ENCODE data around the gene CFAP46.
"Not testable (repeated sequence)": the region's sequence is repeated elsewhere in the genome, so short reads cannot be mapped to it uniquely, and the experiment has no call there.

Gene CFAP46

DNA sequence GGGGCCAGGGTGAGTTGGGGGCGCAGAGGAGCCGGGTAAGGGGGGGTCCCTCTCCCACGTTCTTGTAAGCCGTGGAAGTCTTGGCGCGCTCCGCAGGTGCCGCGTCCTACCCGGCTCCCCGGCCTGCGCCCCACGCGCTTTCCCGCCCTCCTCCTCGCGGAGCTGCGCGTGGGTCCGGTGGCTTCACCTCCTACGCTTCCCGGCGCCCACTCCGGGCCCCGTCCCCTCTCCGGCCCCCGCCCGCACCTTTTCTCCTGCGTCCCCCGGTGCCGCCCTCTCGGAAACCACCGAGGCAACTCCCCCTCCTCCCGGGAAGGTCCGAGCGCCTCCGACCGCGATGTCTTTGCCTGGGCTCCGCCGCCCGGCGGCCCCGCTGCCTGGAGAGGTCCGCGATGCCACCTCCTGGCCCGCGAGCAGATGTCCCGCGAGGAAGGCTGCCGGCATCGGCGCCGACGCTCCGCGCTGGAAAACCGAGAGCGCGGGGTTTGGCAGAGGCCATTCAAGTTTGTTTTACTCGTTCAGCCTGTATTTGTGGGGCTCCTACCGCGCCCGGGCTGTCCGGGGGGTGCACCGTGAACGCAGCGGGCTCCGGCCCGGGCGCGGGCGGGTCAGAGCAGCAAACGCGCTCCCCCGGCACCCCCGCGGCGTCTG, 154.1 kb downstream of the CFAP46 start:
- DNase-seq (ENCODE audit: low read depth) = no peak

DNA sequence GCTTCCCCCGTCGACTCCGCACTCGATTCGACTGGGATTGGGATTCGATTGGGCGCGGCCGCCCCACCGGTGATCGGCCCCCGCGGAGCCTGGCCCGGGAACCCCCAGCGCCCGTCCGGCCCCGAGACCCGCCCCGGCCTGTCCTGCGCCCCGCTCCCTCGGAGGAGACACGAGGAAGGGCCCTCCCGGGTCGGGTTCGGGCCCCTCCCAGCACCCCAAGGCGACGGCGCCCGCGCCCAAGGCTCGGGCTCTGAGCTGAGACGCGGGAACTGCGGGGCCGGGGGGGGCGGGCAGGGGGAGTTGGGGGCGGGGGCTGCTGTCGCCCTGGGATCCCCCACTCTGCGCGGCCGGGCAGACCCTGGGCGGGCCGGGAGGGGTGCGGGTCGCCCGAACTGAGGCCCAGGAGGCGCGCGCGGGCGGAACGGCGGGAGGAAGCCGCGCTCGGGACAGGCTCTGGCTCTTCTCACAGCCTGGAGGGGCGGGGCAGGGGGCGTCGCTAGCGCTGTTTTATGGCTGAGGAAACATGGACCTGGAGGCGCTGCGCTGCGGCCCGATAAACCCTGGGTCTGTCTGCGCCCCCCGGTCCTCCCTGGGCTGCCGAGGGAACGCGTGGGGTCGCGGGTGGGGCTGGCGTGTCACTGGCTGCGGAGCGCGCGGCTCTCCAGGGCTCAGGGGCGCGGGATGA, 154.7 kb downstream of the CFAP46 start:
- no peak for DNase-seq (ENCODE audit: low read depth)

DNA sequence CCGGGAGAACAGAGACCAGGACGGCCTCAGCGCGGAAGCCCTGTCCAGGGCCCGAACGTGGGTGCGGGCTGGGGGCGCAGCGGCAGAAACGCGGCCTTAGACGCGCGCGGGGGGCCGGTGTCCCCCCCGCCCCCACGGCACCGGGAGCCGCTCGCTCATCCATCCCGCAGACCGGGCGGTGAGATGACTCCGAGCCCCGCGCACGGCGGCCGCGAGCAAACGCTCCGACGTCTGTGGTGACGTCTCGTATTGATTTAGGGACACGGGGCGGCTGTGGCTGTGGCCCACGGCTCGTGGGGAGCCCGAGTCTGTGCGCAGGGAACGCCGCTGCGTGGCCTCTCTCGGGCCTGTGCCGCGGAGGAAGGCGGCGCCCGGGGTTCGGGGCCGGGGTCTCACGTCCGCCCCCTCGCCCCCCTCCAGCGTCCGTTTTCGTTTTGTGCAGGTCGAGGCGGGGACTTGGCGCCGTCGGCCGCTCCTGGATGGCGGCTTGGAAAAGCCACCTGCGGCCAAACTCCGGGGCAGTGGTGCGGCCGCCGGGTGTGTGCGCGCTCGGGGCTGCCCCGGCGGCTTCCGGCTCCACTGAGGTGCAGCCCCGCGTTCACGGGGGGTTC, 155.4 kb downstream of the CFAP46 start:
- no peak for DNase-seq (ENCODE audit: low read depth)

DNA sequence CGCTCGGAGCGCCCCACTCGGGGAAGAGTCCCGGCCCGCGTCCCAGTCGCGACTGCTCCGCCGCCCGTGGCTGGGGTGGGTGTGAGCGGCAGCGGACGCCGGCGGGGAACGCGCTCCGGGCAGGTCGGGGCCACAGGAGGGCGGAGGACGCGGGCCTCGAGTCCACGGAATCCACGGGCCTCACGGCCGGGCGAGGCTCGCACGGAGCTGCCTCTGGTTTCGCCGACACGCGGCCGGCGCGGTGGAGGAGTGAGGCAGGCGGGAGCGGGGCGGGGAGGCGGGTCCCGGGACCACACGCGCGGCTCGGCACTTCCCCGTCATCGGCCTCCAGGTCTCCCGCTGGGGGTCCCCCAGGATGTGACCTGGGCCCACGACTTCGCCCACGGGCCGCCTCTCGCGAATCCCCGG, 155.9 kb downstream of the CFAP46 start:
- no peak for DNase-seq (ENCODE audit: low read depth)

DNA sequence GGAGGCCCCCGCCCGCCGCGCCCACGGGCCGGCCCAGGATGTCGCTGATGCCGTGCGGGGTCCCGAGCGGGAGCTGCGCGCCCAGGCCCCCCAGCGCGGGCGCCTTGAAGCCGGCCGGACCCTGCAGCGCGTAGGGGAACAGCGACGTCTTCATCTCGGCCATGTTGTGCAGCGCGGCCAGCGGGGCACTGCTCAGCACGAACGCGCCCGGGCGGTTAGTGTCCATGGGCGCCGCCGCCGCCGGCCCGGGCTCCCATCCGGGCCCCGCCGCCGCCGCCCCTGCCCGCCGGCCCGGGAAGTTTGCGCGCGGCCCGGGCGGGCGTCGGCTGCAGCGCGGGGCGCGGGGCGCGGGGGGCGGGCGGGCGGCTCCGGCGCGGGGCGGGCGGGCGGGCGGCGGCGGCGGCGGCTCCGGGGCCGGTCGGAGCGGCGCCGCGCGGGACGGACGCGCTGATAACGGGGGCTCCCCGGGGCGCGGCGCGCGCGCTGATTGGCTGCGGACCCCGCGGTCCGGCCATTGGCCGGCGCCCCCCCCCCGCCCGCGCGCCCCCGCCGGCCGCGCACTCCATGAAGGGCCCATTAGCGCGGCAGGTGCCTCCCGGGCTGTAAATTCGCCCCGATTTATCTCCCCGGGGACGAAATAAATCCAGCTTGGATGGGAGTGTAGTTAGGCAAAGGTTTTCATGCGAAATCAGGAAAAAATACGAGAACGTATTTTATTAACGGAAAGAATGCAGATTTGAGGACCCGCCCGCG, 156.5 kb downstream of the CFAP46 start, which contains the start of gene NKX6-2:
NKX6-2 (minus strand) TSS at position 425 of the 753 bp plus-strand sequence; CDS start at position 226, 199 bp downstream.
- DNase-seq (ENCODE audit: low read depth) = no peak

DNA sequence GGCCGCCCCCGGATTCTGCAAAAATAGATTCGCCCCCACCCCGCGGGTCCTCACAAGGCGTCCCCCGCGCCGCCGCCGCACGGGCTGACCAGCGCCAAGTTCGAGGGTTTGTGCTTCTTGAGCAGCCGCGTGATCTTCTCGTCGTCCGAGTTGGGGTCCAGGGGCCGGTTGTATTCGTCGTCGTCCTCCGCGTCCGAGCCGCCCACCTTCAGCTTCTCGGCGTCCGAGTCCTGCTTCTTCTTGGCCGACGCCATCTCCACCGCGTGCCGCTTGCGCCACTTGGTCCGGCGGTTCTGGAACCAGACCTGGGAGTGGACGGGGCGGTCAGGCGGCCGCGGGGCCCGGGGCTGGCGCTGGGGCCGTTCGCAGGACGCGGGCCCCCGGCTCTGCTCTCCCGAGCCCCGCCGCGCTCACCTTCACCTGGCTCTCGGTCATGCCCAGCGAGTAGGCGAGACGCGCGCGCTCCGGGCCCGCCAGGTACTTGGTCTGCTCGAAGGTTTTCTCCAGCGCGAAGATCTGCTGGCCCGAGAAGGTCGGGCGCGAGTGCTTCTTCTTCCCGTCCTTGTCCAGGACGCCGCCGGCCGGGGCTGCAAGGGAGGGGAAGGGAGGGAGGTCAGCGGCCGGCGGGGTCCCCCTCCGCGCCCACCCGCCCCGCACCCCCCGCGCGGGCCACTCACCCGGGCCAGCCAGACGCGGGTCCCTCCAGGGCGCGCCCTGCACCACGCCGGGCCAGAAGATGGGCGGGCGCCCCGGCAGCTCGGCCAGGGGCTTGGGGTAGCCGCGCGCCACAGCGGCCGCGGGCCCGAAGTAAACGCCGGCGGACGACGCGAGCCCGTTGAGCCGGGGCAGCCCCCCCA, 157.3 kb downstream of the CFAP46 start:
- DNase-seq (ENCODE audit: low read depth) = no peak

DNA sequence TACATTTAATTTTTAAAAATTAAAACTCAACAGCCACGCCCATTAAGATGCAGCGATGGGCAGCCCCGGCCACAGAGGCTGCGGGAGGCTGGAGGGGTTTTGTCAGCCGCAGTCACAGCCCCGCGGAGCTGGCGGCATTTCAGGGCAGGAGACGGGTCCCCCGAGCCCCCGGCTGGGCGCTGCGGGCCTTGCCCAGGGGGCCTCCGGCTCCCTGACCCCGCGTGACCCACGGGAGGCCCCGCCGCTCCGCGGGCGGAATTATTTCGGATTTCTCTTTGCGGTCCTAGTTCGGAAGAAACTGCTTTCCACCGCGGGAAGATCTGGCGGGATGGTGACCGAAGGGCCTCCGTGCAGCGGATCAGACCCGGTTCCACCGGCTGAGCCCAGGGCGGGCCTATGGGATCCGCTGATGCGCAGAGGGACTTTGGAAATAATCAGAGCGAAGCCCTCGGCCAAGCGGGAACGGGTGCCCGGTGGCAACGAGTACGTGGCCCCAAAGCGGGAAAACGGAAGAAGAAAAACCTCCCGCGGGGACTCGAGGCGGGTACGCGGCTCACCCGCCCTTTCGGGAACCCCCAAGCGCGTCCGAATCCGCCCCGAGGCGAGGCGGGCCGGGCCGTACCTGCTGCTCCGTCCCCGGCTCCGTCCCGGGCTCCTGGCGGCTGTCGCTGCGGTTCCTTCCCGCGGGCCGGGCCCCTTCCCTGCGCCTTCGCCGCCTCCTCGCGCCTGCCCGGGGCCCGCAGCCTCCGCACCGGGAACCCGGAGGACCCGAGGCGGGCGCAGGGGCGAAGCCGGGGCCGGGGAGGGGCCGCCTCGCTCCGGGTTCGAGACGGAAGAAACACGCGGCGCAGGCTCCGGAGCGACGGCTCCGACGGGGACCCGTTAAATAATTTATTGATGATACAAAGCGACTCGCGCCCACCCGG, 158.2 kb downstream of the CFAP46 start:
- DNase-seq (ENCODE audit: low read depth) = no peak

DNA sequence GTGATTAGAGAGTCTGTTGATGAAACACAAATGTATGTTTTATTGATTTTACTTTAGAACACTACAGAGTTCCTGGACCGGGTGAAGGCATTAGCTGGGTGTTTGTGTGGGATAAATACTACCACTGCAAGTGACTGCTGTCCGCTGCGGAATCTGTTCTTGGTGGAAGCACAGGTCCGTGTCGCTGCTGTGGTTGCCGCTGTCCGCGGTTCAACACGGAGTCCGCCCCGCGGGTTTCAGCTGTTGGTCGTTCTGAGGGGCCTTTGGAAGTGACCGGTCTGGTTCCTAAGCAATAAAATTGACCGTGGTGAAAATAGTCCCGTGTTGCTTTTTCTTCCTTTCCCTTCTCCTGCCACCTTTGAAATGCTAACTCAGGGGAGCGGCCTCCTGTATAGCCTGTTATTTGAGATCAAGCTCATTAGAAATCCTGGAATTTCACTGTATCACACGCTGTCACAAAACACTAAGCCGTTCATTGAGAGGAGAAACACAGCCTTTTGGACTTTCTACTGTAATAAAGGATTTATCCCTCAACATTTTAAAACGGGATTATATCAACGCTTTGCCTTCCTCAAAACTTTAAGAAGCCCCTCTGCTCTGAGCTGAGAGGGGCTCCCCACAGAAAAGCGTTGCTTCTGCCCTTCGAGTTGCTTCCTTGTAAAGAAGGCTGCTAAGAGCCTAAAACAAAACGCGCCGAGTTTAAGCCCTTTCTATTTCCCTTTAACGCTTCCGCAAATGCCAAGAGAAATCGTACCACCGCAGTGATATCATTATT, 159.0 kb downstream of the CFAP46 start:
- DNase-seq (ENCODE audit: low read depth) = no peak

DNA sequence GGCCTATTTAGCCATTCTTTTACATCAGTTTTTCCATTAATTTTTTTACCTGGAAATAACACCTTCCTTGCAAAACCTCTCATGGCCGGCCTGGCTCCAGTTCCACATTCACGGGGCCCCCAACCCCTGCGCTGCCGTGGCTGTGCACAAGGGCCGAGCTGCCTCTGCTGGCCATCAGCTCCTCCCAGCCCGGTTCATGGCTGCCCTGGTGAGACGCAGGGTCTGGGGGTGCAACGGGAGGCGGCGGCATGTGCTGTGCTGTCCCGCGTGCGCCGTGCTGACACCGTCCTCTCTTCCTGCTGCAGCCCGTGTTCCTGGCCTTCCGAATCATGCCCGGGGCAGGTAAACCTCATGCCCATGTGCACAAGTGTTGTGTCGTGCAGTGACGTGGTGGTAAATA, 160.8 kb downstream of the CFAP46 start:
- DNase-seq (ENCODE audit: low read depth) = no peak

DNA sequence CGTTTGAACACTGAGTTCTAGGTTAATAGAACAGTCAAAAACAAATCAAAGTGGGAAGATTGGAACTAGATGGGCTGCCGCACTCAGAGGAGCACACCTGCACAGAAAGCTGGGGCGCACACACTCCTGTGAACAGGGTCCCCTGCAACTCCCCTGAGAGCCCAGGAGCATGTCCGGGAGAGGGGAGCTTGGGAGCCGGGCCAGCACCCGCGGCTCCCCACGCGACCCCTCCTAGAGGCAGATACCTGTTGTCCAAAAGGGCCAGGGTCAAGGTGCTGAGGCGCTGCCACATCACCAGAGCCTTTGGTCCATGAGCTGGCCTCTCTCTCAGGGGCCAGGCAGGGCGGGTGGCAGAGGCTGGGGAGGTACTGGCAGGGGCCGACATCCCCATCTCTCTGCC, 162.0 kb downstream of the CFAP46 start:
- no peak for DNase-seq (ENCODE audit: low read depth)

DNA sequence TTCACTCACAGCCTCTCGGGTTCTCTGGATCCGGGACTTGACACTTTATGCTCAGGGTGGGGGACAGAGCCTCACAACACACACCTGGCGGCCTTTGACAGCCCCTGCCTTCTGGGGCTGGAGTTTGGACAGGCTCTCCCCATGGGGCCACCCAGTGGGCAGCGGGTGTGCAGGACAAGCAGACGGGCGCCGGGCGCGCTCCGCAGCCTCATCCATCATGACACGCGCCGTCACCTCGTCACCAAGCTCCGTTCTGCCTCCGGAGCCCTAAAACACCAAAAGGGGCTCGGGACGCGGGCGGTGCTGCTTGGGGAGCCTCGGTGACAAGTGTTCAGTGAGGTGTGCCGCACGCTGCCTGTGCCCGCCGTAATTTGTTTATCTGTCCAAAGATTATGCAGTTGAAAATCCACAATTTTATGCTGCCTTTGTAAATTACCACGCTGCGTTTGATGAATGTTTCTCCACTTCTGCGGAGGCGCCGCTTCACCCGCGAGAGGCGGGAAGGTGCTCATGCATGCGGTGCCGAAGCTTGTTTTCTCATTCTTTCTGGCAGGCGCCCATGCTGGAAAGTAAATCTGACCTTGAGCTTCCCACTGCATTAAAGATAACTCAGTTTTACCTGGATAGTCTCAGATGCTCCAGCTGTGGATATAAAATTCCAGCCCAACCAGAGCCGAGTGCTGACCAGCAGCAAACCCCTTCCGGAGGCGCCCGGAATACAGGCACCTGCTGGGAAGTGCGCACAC, 162.6 kb downstream of the CFAP46 start:
- DNase-seq (ENCODE audit: low read depth) = no peak

DNA sequence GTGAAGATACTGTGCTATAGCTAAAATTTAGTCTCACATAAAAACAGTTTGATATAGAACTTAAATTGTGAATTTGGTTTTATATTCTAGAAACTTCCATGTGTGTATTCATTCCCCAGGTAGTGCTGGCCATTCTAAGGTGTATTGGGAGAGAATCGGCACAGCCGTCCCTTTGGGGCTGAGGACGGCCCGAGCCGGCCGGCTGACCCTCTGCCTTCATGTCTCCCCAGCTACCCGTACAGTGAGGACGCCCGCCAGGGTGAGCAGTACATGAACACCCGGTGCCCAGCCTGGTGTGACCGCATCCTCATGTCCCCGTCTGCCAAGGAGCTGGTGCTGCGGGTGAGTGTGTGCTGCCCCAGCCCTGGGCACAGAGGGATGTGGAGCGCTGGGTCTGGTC, 164.9 kb downstream of the CFAP46 start:
- DNase-seq (ENCODE audit: low read depth) = no peak

DNA sequence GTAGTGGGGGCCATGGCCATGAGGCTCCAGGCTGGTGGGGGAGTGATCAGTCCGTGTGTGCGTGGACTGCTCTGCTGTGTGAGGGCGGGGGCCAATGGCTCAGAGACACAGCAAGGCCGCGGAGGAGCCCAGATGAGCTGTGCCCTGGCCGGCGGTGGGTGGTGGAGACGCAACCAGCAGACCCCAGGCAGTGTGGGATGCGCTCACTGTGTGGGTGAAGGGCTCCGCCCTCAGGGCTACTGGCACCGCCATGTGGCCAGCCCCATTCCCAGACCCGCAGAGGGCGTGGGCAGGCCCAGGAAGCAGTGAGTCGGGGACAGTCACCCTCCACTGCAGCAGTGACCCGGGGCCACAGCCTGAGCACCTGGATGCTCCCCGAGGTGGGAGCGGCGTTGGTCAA, 165.5 kb downstream of the CFAP46 start:
- DNase-seq (ENCODE audit: low read depth) = no peak

DNA sequence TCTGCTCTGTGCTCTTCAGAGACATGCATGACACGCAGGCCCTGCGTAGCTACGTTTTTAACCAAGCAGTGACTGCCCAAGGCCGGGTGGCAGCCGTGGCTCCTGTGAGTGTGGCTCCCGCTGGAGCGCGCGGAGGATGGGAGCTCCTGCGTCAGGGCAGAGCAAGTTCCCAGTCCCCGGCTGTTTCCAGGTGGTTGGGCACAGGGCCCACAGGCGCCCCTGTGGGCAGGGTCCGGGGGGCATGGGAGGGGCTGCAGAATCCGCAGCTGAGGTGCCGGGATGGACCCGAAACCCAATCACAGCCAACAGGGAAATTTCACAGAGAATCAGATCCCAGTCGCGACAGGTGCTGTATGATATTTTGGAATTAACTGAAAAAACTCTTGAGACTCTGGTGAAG, 166.2 kb downstream of the CFAP46 start:
- DNase-seq (ENCODE audit: low read depth) = no peak

DNA sequence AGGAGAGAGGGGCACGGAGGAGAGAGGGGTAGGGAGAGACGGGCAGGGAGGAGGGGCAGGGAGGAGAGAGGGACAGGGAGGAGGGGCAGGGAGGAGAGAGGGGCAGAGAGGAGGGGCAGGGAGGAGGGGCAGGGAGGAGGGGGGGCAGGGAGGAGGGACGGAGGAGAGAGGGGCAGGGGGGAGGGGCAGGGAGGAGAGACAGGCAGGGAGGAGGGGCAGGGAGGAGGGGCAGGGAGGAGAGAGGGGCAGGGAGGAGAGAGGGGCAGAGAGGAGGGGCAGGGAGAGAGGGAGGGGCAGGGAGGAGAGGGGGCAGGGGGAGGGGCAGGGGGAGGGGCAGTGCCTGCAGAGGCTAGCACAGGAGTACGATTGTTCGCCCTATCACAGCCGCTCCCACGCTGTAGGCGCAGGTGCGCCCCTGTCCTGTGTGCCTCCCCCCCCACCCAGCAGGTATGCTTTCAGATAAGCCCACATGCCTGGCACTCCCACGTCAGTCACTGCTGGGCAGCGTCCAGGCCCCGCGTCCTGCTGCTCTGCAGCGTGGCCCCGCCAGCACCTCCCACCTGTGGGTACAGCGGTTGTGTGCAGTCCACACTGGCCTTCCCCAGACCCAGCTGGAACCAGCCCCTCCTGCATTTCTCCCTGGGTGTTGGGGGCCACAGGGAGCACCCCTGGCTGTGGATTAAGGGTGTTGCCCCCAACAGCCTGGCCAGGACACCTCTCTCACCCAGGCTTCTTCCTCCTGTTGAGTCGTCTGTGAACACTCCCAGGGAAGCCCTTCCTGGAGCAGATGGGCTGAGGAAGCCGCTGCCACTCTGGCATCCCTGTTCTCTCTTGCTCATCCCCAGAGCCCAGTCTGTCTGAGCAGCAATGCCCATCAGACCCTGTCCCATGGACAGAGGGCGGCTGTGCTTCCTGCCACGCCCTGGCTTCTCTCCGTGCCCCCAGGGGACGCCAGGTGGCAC, 167.2 kb downstream of the CFAP46 start:
- DNase-seq (ENCODE audit: low read depth) = no peak

DNA sequence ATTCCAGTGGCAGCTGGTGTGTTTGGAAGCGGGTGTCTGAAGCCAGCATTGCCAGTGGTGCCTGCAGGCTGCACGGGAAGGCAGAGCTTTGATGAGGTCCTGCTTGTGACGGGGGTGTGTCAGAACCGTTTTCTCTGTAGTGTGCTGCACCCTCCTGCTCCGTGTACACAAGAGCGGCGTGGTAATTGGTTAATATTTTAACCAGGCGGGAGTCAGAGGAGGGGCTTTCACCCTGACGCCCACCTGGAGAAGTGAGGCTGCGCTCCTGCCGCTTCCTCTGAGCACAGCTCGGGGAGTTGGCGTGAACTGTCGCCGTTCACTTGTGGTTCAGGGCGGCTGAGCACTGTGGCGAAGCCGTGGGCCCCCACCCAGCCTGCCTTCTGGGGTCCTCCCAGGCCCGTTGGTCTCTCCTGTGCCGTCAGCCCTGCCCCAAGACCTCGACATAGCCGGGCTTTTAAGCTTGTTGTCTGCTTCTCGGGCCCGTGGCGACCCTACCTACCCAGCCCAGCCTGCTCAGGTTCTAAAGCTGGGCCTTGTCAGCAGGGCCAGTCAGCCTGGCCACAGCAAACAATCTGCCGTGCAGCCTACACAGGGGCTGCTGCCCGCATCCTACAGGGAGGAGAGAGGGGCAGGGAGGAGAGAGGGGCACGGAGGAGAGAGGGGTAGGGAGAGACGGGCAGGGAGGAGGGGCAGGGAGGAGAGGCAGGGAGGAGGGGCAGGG, 168.0 kb downstream of the CFAP46 start:
- no peak for DNase-seq (ENCODE audit: low read depth)

DNA sequence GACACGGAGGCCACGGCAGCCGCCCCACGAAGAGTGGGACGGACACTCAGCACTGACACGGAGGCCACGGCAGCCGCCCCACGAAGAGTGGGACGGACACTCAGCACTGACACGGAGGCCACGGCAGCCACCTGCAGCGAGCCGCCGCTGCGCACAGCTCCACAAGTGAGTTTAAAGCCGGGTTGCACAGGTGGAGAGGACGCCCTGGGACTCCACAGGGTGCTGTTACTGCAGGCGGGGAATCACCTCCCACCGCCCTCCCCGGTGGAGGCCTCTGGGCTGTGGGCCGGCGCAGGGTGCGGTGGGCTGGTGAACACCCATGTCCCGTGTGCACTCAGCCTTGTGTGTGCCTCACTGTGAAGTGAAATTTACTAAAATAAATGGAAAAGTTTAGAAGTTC, 169.6 kb downstream of the CFAP46 start:
- DNase-seq (ENCODE audit: low read depth) = not testable (repeated sequence)
